CD14-positive monocyte (primary cell): ENCODE results near the gene ANO7. TPM values are rescaled to one million over a fixed set of nuclear protein-coding genes. Genes with fewer than 3 reads are reported as not detected.

Experiments
- DNase-seq, 3 donors: peaks; one replicate each; pipeline ENCODE4 v3.0.0-alpha.2; 2011 to 2022
- H2AFZ ChIP-seq: 2 replicates; pipeline ENCODE4 v1.6.0; 2012; ENCODE audit warnings: mild to moderate bottlenecking, low read depth, low read length, inconsistent platforms; ENCODE audit not compliant: insufficient read depth, poor library complexity, severe bottlenecking
- H3K27ac ChIP-seq, 2 donors: 1 replicate in 1 of 2; 2 replicates in 1 of 2; pipeline ENCODE4 v1.5.1; 2012 to 2013; ENCODE audit warnings: low read length in 2 of 2, control low read depth in 1 of 2, inconsistent platforms in 1 of 2, low read depth in 1 of 2, mild to moderate bottlenecking in 1 of 2
- H3K27me3 ChIP-seq, 2 donors: one replicate each; pipeline versions ENCODE4 v1.6.0 to v1.6.1; 2011 to 2013; ENCODE audit warnings: low read length in 2 of 2; ENCODE audit not compliant: control insufficient read depth in 2 of 2, insufficient read depth in 2 of 2
- H3K36me3 ChIP-seq, 2 donors: replicated peaks in 1 of 2; 1 replicate in 1 of 2; 2 replicates in 1 of 2; pipeline versions ENCODE4 v1.5.1 to v1.6.1; 2012 to 2013; ENCODE audit warnings: low read length in 2 of 2, control low read depth in 1 of 2, inconsistent platforms in 1 of 2, mild to moderate bottlenecking in 1 of 2; ENCODE audit not compliant: insufficient read depth in 2 of 2, control insufficient read depth in 1 of 2
- H3K4me1 ChIP-seq, 2 donors: 1 replicate in 1 of 2; 2 replicates in 1 of 2; pipeline versions ENCODE4 v1.5.1 to v1.6.1; 2012 to 2013; ENCODE audit warnings: low read length in 2 of 2, control low read depth in 1 of 2, inconsistent platforms in 1 of 2, mild to moderate bottlenecking in 1 of 2, moderate library complexity in 1 of 2; ENCODE audit not compliant: insufficient read depth in 2 of 2, control insufficient read depth in 1 of 2
- H3K4me2 ChIP-seq: replicated peaks from 2 replicates; pipeline ENCODE3; 2012; ENCODE audit warnings: low read length, moderate library complexity, mild to moderate bottlenecking; ENCODE audit not compliant: poor library complexity, severe bottlenecking; ENCODE audit errors: extremely low read depth
- H3K4me3 ChIP-seq, 3 experiments: fragments of 200-600 bp in 1 of 3; sonication (generic) in 1 of 3; replicated peaks in 1 of 3; 1 replicate in 2 of 3; 2 replicates in 1 of 3; pipeline ENCODE4 v1.5.1; 2011 to 2013; ENCODE audit warnings: low read length in 3 of 3, mild to moderate bottlenecking in 3 of 3, control low read depth in 2 of 3, low read depth in 2 of 3, inconsistent platforms in 1 of 3, moderate library complexity in 1 of 3
- H3K79me2 ChIP-seq: 2 replicates; pipeline ENCODE4 v1.6.0; 2012; ENCODE audit warnings: mild to moderate bottlenecking, control low read depth, inconsistent platforms, low read length, moderate library complexity; ENCODE audit not compliant: insufficient read depth
- H3K9ac ChIP-seq: 2 replicates; pipeline ENCODE4 v1.6.0; 2017; ENCODE audit warnings: low read length, mild to moderate bottlenecking; ENCODE audit not compliant: insufficient read depth, poor library complexity, severe bottlenecking
- H3K9me3 ChIP-seq, 2 donors: replicated peaks in 1 of 2; 1 replicate in 1 of 2; 2 replicates in 1 of 2; pipeline versions ENCODE4 v1.5.1 to v1.6.1; 2012 to 2013; ENCODE audit warnings: low read length in 2 of 2, control low read depth in 1 of 2; ENCODE audit not compliant: control insufficient read depth in 1 of 2, insufficient read depth in 1 of 2
- H4K20me1 ChIP-seq: 2 replicates; pipeline ENCODE4 v1.6.0; 2012; ENCODE audit warnings: mild to moderate bottlenecking, low read length, control low read depth, moderate library complexity; ENCODE audit not compliant: insufficient read depth
- H3K27ac Mint-ChIP-seq, 7 donors: one replicate each; pipeline ENCODE4 v1.8.0; 2020; ENCODE audit warnings: mild to moderate bottlenecking in 7 of 7, mixed read lengths in 7 of 7, moderate library complexity in 6 of 7, inconsistent platforms in 2 of 7
- H3K27me3 Mint-ChIP-seq, 3 donors: one replicate each; pipeline ENCODE4 v1.8.0; 2021 to 2022; ENCODE audit warnings: low read depth in 3 of 3, mild to moderate bottlenecking in 3 of 3, mixed read lengths in 3 of 3, moderate library complexity in 3 of 3, inconsistent platforms in 1 of 3
- H3K36me3 Mint-ChIP-seq, 2 donors: one replicate each; pipeline ENCODE4 v1.8.0; 2020; ENCODE audit warnings: mixed read lengths in 2 of 2, inconsistent platforms in 1 of 2, mild to moderate bottlenecking in 1 of 2
- H3K4me1 Mint-ChIP-seq: one replicate; pipeline ENCODE4 v1.8.0; 2020; ENCODE audit warnings: mild to moderate bottlenecking, mixed read lengths
- H3K4me3 Mint-ChIP-seq, 2 donors: one replicate each; pipeline ENCODE4 v1.8.0; 2020; ENCODE audit warnings: mild to moderate bottlenecking in 2 of 2, mixed read lengths in 2 of 2, moderate library complexity in 1 of 2
- H3K9me3 Mint-ChIP-seq, 7 donors: one replicate each; pipeline ENCODE4 v1.8.0; 2020 to 2022; ENCODE audit warnings: mixed read lengths in 7 of 7, mild to moderate bottlenecking in 6 of 7, moderate library complexity in 6 of 7, inconsistent platforms in 2 of 7
- WGBS: methylation state at CpG from one replicate; pipeline ENCODE4 v1.1.5; 2013; ENCODE audit warnings: missing lambda C conversion rate; ENCODE audit not compliant: insufficient coverage; 5-methylcytosine and 5-hydroxymethylcytosine counted together
- intact Hi-C, 2 donors: fragments of 100-400 bp; cut with micrococcal nuclease; formaldehyde crosslinking; loops; one replicate each; pipeline versions ENCODE4 v1.15.0 to v1.15.1; 2023
- polyA plus RNA-seq, 3 donors: library from polyadenylated mRNA; depleted of rRNA in 1 of 3; unstranded in 2 of 3; stranded (reverse) in 1 of 3; fragments of 300-500 nt in 2 of 3; fragments of >200 nt in 1 of 3; fragmentation: Illumina TruSeq in 2 of 3; gene quantifications; 1 replicate in 2 of 3; 2 replicates in 1 of 3; pipeline ENCODE4 v1.2.3, GENCODE V29; 2012 to 2021
- TF ChIP-seq, protein P1 (sequence below): fragments of 200-600 bp; IDR thresholded peaks from one replicate; pipeline ENCODE4 v1.8.0; 2022; ENCODE audit warnings: antibody characterized with exemption, mild to moderate bottlenecking

The ANO7 gene
- polyA plus RNA-seq, 3 donors: 0.03 TPM; not detected in 2

DNA sequence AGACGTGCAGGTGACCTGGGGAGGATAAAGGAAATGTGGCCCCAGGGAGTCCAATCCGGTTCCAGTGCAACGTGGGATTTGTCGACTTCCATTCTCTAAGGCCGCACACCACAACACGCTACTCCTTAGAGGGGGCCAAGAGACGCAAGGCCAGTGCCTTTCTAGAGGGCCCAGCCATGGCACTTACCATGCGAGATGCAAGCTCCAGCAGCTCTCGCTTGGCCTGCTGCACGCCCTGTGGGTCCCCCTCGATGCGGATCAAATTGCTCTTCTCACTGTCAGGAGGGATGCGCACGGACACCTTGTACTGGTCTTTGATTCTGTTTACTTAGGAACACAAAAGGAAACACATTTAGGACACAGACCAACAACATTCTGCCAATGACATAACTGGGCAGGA is 61.2 kb downstream of the ANO7 start:
- H3K9me3 Mint-ChIP-seq: no peaks in the 10 kb centered on the region
- intact Hi-C loops: no loop called here

DNA sequence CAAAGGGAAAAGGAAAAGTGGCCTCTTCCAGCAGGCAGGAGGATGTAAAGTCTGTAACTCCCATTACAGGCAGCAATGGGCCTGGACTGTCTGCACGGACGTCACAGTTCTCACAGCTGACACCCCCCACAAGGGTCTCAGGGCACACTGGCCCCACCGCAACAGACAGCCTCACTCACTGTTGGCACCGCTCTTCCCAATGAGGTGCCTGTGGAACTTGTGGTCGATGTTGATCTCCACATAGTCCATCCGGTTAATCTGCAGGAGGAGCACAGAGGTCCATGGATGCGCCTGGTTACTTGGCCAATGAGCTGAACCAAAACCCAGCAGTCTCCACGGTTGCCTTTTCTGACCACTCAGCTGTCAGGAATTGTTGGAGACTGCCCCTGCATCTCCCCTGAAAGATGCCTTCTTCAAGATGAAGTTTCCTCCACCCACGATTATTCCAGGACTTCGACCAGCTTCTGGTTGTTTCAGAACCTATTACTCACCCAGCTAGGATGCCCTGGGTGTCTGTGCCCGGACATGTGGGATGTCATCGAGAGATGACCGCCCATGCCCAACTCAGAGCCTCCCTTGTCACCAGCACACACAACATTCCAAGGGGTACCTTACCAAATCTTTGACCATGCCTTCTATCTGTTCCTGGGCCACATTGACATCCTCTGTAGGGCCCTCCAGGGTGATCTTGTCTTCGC is 64.5 kb downstream of the ANO7 start:
- DNase-seq: no peak
- Histone ChIP-seq H3K4me3 (no peak overlapping the region), H3K9me3 (no peaks in the 10 kb centered on the region), H2AFZ (no peak overlapping the region), H4K20me1 (peaks cover 29% of the 10 kb centered on the region), H3K4me2 (no peak overlapping the region), H3K36me3 (peaks cover 99 to 100% of the 10 kb centered on the region in 2 donors), H3K9ac (no peak overlapping the region), H3K4me1 (no peaks in the 10 kb centered on the region), H3K79me2 (peaks cover 3% of the 10 kb centered on the region), H3K27ac (no peak overlapping the region), H3K27me3 (no peaks in the 10 kb centered on the region)
- Mint-ChIP-seq H3K9me3 (no peaks in the 10 kb centered on the region), H3K27ac (peak overlapping the region in 2 of 7 donors; percentile 36 to 49), H3K4me1 (no peaks in the 10 kb centered on the region), H3K27me3 (no peaks in the 10 kb centered on the region), H3K36me3 (peaks cover 95 to 100% of the 10 kb centered on the region in 2 donors), H3K4me3 (no peak overlapping the region)
- WGBS: 97% methylated on average over 14 of the region's 14 CpGs
- TF ChIP-seq, protein P1, sequence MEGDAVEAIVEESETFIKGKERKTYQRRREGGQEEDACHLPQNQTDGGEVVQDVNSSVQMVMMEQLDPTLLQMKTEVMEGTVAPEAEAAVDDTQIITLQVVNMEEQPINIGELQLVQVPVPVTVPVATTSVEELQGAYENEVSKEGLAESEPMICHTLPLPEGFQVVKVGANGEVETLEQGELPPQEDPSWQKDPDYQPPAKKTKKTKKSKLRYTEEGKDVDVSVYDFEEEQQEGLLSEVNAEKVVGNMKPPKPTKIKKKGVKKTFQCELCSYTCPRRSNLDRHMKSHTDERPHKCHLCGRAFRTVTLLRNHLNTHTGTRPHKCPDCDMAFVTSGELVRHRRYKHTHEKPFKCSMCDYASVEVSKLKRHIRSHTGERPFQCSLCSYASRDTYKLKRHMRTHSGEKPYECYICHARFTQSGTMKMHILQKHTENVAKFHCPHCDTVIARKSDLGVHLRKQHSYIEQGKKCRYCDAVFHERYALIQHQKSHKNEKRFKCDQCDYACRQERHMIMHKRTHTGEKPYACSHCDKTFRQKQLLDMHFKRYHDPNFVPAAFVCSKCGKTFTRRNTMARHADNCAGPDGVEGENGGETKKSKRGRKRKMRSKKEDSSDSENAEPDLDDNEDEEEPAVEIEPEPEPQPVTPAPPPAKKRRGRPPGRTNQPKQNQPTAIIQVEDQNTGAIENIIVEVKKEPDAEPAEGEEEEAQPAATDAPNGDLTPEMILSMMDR: no peak
- intact Hi-C loops: no loop called here

More for the DNA sequence above, 61.2 kb downstream of the ANO7 start:
- H3K27me3 Mint-ChIP-seq: no peaks in the 10 kb centered on the region
- H3K27ac ChIP-seq: no peak overlapping the region
- no peaks in the 10 kb centered on the region for H3K27me3 ChIP-seq
- 100% methylated on average over 12 of the region's 14 CpGs for WGBS
- H3K27ac Mint-ChIP-seq: peak overlapping the region in 1 of 7 donors; percentile 61
- H4K20me1 ChIP-seq: peaks cover 26% of the 10 kb centered on the region
- H3K9ac ChIP-seq: no peak overlapping the region
- H3K4me1 Mint-ChIP-seq: no peaks in the 10 kb centered on the region
- peaks cover 97 to 100% of the 10 kb centered on the region in 2 donors for H3K36me3 ChIP-seq
- H3K9me3 ChIP-seq: no peaks in the 10 kb centered on the region
- TF ChIP-seq, protein P1: no peak
- no peaks in the 10 kb centered on the region for H3K4me1 ChIP-seq
- no peak for DNase-seq
- H2AFZ ChIP-seq: no peak overlapping the region
- peaks cover 92 to 100% of the 10 kb centered on the region in 2 donors for H3K36me3 Mint-ChIP-seq
- H3K79me2 ChIP-seq: peaks cover 3% of the 10 kb centered on the region
- no peak overlapping the region for H3K4me2 ChIP-seq
- no peak overlapping the region for H3K4me3 ChIP-seq
- H3K4me3 Mint-ChIP-seq: no peak overlapping the region
